Left lung (tissue), 10 donors: Measurements from ENCODE around the gene TKT. TPM values are rescaled to one million over a fixed set of nuclear protein-coding genes. Genes with fewer than 3 reads are reported as not detected.
"Not testable (repeated sequence)": the region's sequence is repeated elsewhere in the genome, so short reads cannot be mapped to it uniquely, and the experiment has no call there.

Experiments used
- ATAC-seq: fragments of 200-7000 bp; cut with Tn5 transposase; one replicate; pipeline ENCODE4 v1.9.1; 2020; ENCODE audit warnings: moderate library complexity
- DNase-seq, 4 donors: peaks; one replicate each; pipeline ENCODE4 v3.0.0-alpha.2; 2013 to 2020
- H3K27ac ChIP-seq, 2 donors: fragments of 200-600 bp; sonication (generic) in 1 of 2; one replicate each; pipeline versions ENCODE4 v1.5.0 to v1.8.0; 2020 to 2021
- H3K27me3 ChIP-seq, 2 donors: fragments of 200-600 bp; sonication (generic) in 1 of 2; one replicate each; pipeline versions ENCODE4 v1.5.0 to v1.8.0; 2020 to 2021
- H3K36me3 ChIP-seq, 2 donors: fragments of 200-600 bp; sonication (generic) in 1 of 2; one replicate each; pipeline versions ENCODE4 v1.5.0 to v1.8.0; 2020 to 2021
- H3K4me1 ChIP-seq, 2 donors: fragments of 200-600 bp; one replicate each; pipeline ENCODE4 v1.8.0; 2021
- H3K4me3 ChIP-seq, 2 donors: fragments of 200-600 bp; sonication (generic) in 1 of 2; one replicate each; pipeline versions ENCODE4 v1.5.0 to v1.8.0; 2020 to 2021; ENCODE audit warnings: mild to moderate bottlenecking in 1 of 2
- H3K9me3 ChIP-seq, 2 donors: fragments of 200-600 bp; sonication (generic) in 1 of 2; one replicate each; pipeline versions ENCODE4 v1.5.0 to v1.8.0; 2020 to 2021
- intact Hi-C, 2 donors: fragments of 100-400 bp; cut with DNase I; formaldehyde crosslinking; loops; one replicate each; pipeline versions ENCODE4 v1.11.2 to v1.14.2; 2022
- polyA plus RNA-seq, 6 donors: library from polyadenylated mRNA; unstranded; fragments of 120-200 nt; gene quantifications; one replicate each; pipeline ENCODE4 v1.2.1, GENCODE V29; 2013; ENCODE audit not compliant: insufficient read length in 6 of 6
- total RNA-seq, 2 donors: library from RNA; stranded (reverse); fragmentation: NEBNext Ultra II Directional; extraction: Animal tissue kit (Norgen Biotek cat#: 25700); gene quantifications; one replicate each; pipeline ENCODE4 v1.2.1, GENCODE V29; 2021
- TF ChIP-seq, protein P1 (sequence below), 2 donors: fragments of 200-600 bp; sonication (generic) in 1 of 2; IDR thresholded peaks; one replicate each; pipeline versions ENCODE4 v1.5.0 to v1.8.0; 2021; ENCODE audit warnings: antibody characterized with exemption in 2 of 2
- donor health status: DM: no; HTN: yes; CAD: no.
- donor health status: DM: no; HTN: no; CAD: no.

TKT gene
- total and polyA plus RNA-seq, 8 donors, result 210 to 594 (median 239) TPM

DNA sequence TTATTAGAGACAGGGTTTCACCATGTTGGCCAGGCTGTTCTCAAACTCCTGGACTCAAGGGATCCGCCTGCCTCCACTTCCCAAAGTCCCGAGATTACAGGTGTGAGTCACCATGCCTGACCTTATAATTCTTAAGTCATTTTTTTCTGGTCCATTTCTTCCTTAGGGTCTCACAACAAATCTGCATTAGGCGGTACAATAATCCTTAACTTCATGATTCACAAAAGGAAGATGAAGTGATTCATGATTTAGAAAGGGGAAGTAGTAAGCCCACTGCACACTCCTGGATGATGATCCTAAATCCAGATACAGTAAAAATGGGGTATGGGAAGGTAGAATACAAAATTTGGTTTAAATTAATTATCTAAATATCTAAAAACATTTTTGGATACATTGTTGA is 45.0 kb upstream of the TKT start:
- ATAC-seq (no peak), DNase-seq (no peak)
- peaks cover 0 to 7% of the 10 kb centered on the region in 2 donors for H3K4me1 ChIP-seq
- TF ChIP-seq, protein P1, sequence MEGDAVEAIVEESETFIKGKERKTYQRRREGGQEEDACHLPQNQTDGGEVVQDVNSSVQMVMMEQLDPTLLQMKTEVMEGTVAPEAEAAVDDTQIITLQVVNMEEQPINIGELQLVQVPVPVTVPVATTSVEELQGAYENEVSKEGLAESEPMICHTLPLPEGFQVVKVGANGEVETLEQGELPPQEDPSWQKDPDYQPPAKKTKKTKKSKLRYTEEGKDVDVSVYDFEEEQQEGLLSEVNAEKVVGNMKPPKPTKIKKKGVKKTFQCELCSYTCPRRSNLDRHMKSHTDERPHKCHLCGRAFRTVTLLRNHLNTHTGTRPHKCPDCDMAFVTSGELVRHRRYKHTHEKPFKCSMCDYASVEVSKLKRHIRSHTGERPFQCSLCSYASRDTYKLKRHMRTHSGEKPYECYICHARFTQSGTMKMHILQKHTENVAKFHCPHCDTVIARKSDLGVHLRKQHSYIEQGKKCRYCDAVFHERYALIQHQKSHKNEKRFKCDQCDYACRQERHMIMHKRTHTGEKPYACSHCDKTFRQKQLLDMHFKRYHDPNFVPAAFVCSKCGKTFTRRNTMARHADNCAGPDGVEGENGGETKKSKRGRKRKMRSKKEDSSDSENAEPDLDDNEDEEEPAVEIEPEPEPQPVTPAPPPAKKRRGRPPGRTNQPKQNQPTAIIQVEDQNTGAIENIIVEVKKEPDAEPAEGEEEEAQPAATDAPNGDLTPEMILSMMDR (IDR thresholded peaks at IDR 0.05), result no peak
- H3K27me3 ChIP-seq, result no peaks in the 10 kb centered on the region
- no peaks in the 10 kb centered on the region for H3K9me3 ChIP-seq
- H3K4me3 ChIP-seq, result no peak overlapping the region
- intact Hi-C loops, result no loop called here
- H3K36me3 ChIP-seq, result peaks cover 0 to 79% of the 10 kb centered on the region in 2 donors
- no peak overlapping the region for H3K27ac ChIP-seq

GRCh38 chr3:53299611-53300023 is 43.8 kb upstream of the TKT start:
- TF ChIP-seq, protein P1 (IDR thresholded peaks at IDR 0.05), result peak; percentile 85 to 90
- H3K9me3 ChIP-seq, intact Hi-C loops, H3K4me1 ChIP-seq, H3K4me3 ChIP-seq, H3K27ac ChIP-seq, H3K27me3 ChIP-seq: not testable (repeated sequence)
- ATAC-seq (peak; percentile 96), DNase-seq (peak in 2 of 4 donors; percentile 40 to 60)
- H3K36me3 ChIP-seq, result peaks cover 0 to 83% of the 10 kb centered on the region in 2 donors

DNA sequence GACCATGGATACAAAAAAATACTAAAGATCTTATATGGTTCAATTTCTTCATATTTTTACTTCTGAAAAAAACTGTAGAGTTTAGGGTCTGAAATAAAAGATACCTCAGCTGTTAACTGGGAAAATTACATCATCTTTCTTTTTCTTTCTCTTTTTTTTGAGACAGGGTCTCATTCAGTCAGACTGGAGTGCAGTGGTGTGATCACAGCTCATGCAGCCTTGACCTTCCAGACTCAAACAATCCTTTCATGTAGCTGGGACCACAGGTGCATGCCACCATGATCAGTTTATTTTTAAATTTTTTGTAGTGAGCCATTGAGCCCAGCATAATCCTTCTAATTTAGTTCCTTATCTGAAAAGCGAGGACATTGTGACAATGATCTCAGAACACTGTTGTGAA is 39.6 kb upstream of the TKT start:
- TF ChIP-seq, protein P1 (IDR thresholded peaks at IDR 0.05), result no peak
- DNase-seq (no peak), ATAC-seq (no peak)
- Histone ChIP-seq H3K27me3 (no peaks in the 10 kb centered on the region), H3K4me1 (peaks cover 0 to 7% of the 10 kb centered on the region in 2 donors), H3K9me3 (no peaks in the 10 kb centered on the region), H3K4me3 (no peak overlapping the region), H3K36me3 (peaks cover 0 to 73% of the 10 kb centered on the region in 2 donors), H3K27ac (no peak overlapping the region)
- intact Hi-C loops, result no loop called here

DNA sequence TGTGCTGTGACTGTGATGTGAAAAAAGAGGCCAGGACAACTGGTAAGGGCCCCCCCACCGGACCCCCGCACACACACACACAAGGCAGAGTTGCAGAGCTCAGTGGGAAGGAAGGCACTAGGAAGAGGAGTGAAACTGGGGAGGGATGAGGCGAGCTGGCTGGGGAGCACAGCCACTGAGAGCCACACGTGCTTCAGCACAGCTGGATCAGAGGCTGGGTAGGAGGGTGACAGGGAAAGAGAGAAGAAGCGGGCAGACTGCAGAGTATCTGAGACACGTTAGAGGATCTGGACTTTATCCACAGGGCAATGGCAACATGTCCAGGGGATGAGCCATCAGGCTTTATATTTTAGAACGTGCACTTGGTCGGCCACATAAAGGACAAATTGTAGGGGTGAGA is 38.0 kb upstream of the TKT start:
- Histone ChIP-seq H3K4me1 (no peaks in the 10 kb centered on the region), H3K9me3 (no peaks in the 10 kb centered on the region), H3K27me3 (no peaks in the 10 kb centered on the region), H3K36me3 (peaks cover 0 to 71% of the 10 kb centered on the region in 2 donors), H3K27ac (no peak overlapping the region), H3K4me3 (no peak overlapping the region)
- DNase-seq (no peak), ATAC-seq (no peak)
- TF ChIP-seq, protein P1 (IDR thresholded peaks at IDR 0.05), result no peak
- intact Hi-C loops, result no loop called here

DNA sequence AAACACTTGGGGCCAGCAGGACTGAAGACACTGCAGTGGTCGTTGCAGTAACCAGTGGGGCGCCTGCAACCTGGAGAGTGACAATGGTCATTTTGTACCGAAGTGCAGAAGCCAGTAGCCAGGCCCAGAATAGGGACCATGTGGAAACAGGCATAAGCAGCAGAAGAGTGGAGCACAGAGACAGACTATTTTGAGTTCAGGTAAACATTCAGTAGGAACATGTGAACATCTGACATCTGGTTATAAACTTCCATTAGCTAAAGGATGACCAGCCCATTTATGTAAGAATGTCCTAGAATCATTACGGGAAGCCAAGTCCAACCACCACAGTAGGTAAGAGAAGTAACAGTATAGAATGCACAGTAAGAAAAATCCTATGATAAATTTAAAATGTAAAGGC is 32.4 kb upstream of the TKT start:
- Histone ChIP-seq H3K27me3 (no peaks in the 10 kb centered on the region), H3K27ac (no peak overlapping the region), H3K4me3 (no peak overlapping the region), H3K36me3 (peaks cover 0 to 79% of the 10 kb centered on the region in 2 donors), H3K9me3 (no peaks in the 10 kb centered on the region), H3K4me1 (no peaks in the 10 kb centered on the region)
- intact Hi-C loops, result no loop called here
- DNase-seq, result no peak
- TF ChIP-seq, protein P1 (IDR thresholded peaks at IDR 0.05), result no peak
- no peak for ATAC-seq
